ENCODE measurements around the gene ABCC2. TPM values are rescaled to one million over a fixed set of nuclear protein-coding genes. Genes with fewer than 3 reads are reported as not detected.

Gene ABCC2
- total RNA-seq, 1 donor from 2014 or later, result 0.87 TPM

- no peak for DNase-seq (ENCODE audit: low spot score in 2 of 2, unreplicated experiment in 2 of 2)
- Mint-ChIP-seq H3K27me3 (ENCODE audit: low read depth) (no peaks in the 10 kb centered on the region), H3K27ac (no peak overlapping the region), H3K9me3 (peaks cover 6% of the 10 kb centered on the region), H3K4me3 (no peak overlapping the region), H3K4me1 (peaks cover 2% of the 10 kb centered on the region), H3K36me3 (no peaks in the 10 kb centered on the region)
- TF ChIP-seq CTCF (IDR thresholded peaks at IDR 0.05; ENCODE audit: unreplicated experiment), result no peak
Measured at GRCh38 chr10:99850021-99850766, 67.8 kb downstream of the ABCC2 start.

GRCh38 chr10:99850767-99851340 is 68.4 kb downstream of the ABCC2 start:
- TF ChIP-seq CTCF (IDR thresholded peaks at IDR 0.05; ENCODE audit: unreplicated experiment), result no peak
- Mint-ChIP-seq H3K4me3 (no peak overlapping the region), H3K27ac (no peak overlapping the region), H3K27me3 (ENCODE audit: low read depth) (no peaks in the 10 kb centered on the region), H3K4me1 (no peaks in the 10 kb centered on the region), H3K9me3 (peaks cover 6% of the 10 kb centered on the region), H3K36me3 (no peaks in the 10 kb centered on the region)
- DNase-seq (ENCODE audit: low spot score in 2 of 2, unreplicated experiment in 2 of 2), result no peak

- TF ChIP-seq CTCF (IDR thresholded peaks at IDR 0.05; ENCODE audit: unreplicated experiment), result no peak
- H3K36me3 Mint-ChIP-seq, result no peaks in the 10 kb centered on the region
- H3K9me3 Mint-ChIP-seq, result peaks cover 6% of the 10 kb centered on the region
- no peak overlapping the region for H3K4me3 Mint-ChIP-seq
- no peaks in the 10 kb centered on the region for H3K4me1 Mint-ChIP-seq
- no peaks in the 10 kb centered on the region for H3K27me3 Mint-ChIP-seq (ENCODE audit: low read depth)
- no peak for DNase-seq (ENCODE audit: low spot score in 2 of 2, unreplicated experiment in 2 of 2)
- H3K27ac Mint-ChIP-seq, result no peak overlapping the region
Measured at GRCh38 chr10:99851825-99852224, 69.4 kb downstream of the ABCC2 start.

- no peak for DNase-seq (ENCODE audit: low spot score in 2 of 2, unreplicated experiment in 2 of 2)
- Mint-ChIP-seq H3K9me3 (peaks cover 6% of the 10 kb centered on the region), H3K36me3 (no peaks in the 10 kb centered on the region), H3K4me3 (no peak overlapping the region), H3K4me1 (no peaks in the 10 kb centered on the region), H3K27ac (no peak overlapping the region), H3K27me3 (ENCODE audit: low read depth) (no peaks in the 10 kb centered on the region)
- no peak for TF ChIP-seq CTCF (IDR thresholded peaks at IDR 0.05; ENCODE audit: unreplicated experiment)
Measured at GRCh38 chr10:99852481-99853213, 70.2 kb downstream of the ABCC2 start.

GRCh38 chr10:99853655-99854054 is 71.2 kb downstream of the ABCC2 start:
- no peaks in the 10 kb centered on the region for H3K36me3 Mint-ChIP-seq
- no peak for TF ChIP-seq CTCF (IDR thresholded peaks at IDR 0.05; ENCODE audit: unreplicated experiment)
- no peak for DNase-seq (ENCODE audit: low spot score in 2 of 2, unreplicated experiment in 2 of 2)
- H3K9me3 Mint-ChIP-seq, result peaks cover 6% of the 10 kb centered on the region
- H3K4me1 Mint-ChIP-seq, result no peaks in the 10 kb centered on the region
- H3K4me3 Mint-ChIP-seq, result no peak overlapping the region
- H3K27me3 Mint-ChIP-seq (ENCODE audit: low read depth), result no peaks in the 10 kb centered on the region
- H3K27ac Mint-ChIP-seq, result no peak overlapping the region

Measured in mesothelial cell of epicardium (in vitro differentiated cells).